Thymus (tissue), 11 donors: ENCODE results near the gene ZNF185. TPM values are rescaled to one million over a fixed set of nuclear protein-coding genes. Genes with fewer than 3 reads are reported as not detected.
A peak's percentile ranks its signal among the peaks of the same experiment; 100 is the strongest.

ENCODE experiments used
- DNase-seq, 9 donors: peaks; one replicate each; pipeline ENCODE4 v3.0.0-alpha.2; 2013; ENCODE audit warnings: low spot score in 9 of 9, low read depth in 6 of 9, missing footprints in 1 of 9
- H3K27ac ChIP-seq, 2 donors: one replicate each; pipeline ENCODE4 v1.5.1; 2013; ENCODE audit warnings: control low read depth in 1 of 2, low read depth in 1 of 2, low read length in 1 of 2, mild to moderate bottlenecking in 1 of 2, moderate library complexity in 1 of 2
- H3K27me3 ChIP-seq, 2 donors: one replicate each; pipeline ENCODE4 v1.5.1; 2013; ENCODE audit warnings: low read length in 1 of 2; ENCODE audit not compliant: control insufficient read depth in 2 of 2, insufficient read depth in 1 of 2
- H3K36me3 ChIP-seq, 2 donors: one replicate each; pipeline ENCODE4 v1.5.1; 2013; ENCODE audit warnings: low read length in 1 of 2, mild to moderate bottlenecking in 1 of 2, moderate library complexity in 1 of 2; ENCODE audit not compliant: control insufficient read depth in 2 of 2, insufficient read depth in 2 of 2
- H3K4me1 ChIP-seq, 2 donors: one replicate each; pipeline ENCODE4 v1.5.1; 2013; ENCODE audit warnings: low read length in 2 of 2; ENCODE audit not compliant: control insufficient read depth in 2 of 2, insufficient read depth in 2 of 2
- H3K4me3 ChIP-seq, 2 donors: one replicate each; pipeline ENCODE4 v1.5.1; 2013; ENCODE audit warnings: low read length in 2 of 2, control low read depth in 1 of 2, mild to moderate bottlenecking in 1 of 2
- H3K9me3 ChIP-seq, 2 donors: one replicate each; pipeline ENCODE4 v1.5.1; 2013; ENCODE audit warnings: low read length in 1 of 2, mild to moderate bottlenecking in 1 of 2; ENCODE audit not compliant: control insufficient read depth in 2 of 2, insufficient read depth in 1 of 2
- WGBS: extraction: QIAGEN DNeasy Blood & Tissue Kit; methylation state at CpG from one replicate; pipeline ENCODE4 v1.1.7; 2013; 5-methylcytosine and 5-hydroxymethylcytosine counted together
- polyA plus RNA-seq: library from polyadenylated mRNA; stranded (reverse); fragments of 200-250 nt; gene quantifications from one replicate; pipeline ENCODE4 v1.2.3, GENCODE V29; 2013
- total RNA-seq: library from RNA; stranded (reverse); fragments of 120-200 nt; gene quantifications from one replicate; pipeline ENCODE4 v1.2.4, GENCODE V29; 2013
- donor health status: healthy.

ZNF185 gene
- total and polyA plus RNA-seq, 2 donors = 1.5 to 5.9 TPM

DNA sequence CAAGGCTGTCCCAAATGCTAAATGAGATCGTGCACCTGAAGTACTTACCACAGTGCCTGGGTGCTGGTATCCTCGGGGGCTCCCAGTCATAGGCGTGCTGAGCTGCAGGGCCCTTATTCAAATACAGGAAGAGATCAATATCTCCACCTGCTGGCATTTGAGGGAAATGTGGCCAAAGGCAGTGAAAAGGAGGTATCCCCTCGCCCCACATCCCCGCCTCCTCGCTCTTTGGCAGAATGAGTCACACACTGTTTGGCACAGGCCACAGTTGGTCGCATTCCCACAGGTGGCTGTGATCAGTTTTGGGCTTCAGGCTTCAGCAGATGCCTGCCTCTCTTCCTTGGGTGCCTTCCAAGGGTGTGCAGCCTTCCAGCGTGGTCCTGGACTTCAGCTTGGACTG lies 28.4 kb downstream of the ZNF185 start:
- DNase-seq = peak in 4 of 9 donors; percentile 9 to 56 (median 21)
- H3K27ac ChIP-seq = no peak overlapping the region
- WGBS = 17% methylated on average over 8 of the region's 8 CpGs
- no peak overlapping the region for H3K4me3 ChIP-seq
- peaks cover 0 to 2% of the 10 kb centered on the region in 2 donors for H3K27me3 ChIP-seq
- no peaks in the 10 kb centered on the region for H3K36me3 ChIP-seq
- H3K4me1 ChIP-seq = peaks cover 0 to 3% of the 10 kb centered on the region in 2 donors
- H3K9me3 ChIP-seq = no peaks in the 10 kb centered on the region

- no peaks in the 10 kb centered on the region for H3K9me3 ChIP-seq
- WGBS = 94% methylated on average over 11 of the region's 11 CpGs
- peaks cover 0 to 3% of the 10 kb centered on the region in 2 donors for H3K4me1 ChIP-seq
- H3K27me3 ChIP-seq = peaks cover 0 to 2% of the 10 kb centered on the region in 2 donors
- no peak overlapping the region for H3K27ac ChIP-seq
- H3K4me3 ChIP-seq = no peak overlapping the region
- no peaks in the 10 kb centered on the region for H3K36me3 ChIP-seq
- DNase-seq = no peak
Observed at GRCh38 chrX:152926923-152927322, 29.1 kb downstream of the ZNF185 start.

GRCh38 chrX:152927858-152928760 lies 30.2 kb downstream of the ZNF185 start:
- Histone ChIP-seq H3K9me3 (no peaks in the 10 kb centered on the region), H3K4me1 (peaks cover 0 to 3% of the 10 kb centered on the region in 2 donors), H3K4me3 (no peak overlapping the region), H3K36me3 (no peaks in the 10 kb centered on the region), H3K27me3 (peaks cover 0 to 2% of the 10 kb centered on the region in 2 donors), H3K27ac (no peak overlapping the region)
- no peak for DNase-seq
- 95% methylated on average over 18 of the region's 18 CpGs for WGBS

GRCh38 chrX:152928761-152929400 lies 31.0 kb downstream of the ZNF185 start:
- no peak for DNase-seq
- WGBS = 93% methylated on average over 10 of the region's 10 CpGs

DNA sequence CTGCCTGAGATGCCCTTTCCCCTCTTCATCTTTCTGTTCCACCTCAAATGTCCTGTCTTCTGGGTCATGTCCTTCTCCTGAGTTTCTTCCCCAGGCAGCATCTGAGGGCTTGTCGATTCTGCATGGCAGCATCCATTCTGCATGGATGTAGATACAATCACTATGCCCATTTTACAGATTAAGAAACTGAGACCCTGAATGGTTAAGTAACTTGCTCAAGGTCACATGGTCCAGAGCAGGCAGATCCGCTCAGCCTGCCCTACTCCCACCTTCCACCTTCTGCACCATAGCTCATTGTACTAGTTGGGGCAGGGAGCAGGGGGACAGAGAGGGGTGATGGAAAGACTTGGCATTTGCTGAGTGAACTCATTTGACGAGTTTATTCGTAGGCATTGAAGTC lies 32.0 kb downstream of the ZNF185 start:
- H3K9me3 ChIP-seq = no peaks in the 10 kb centered on the region
- no peak for DNase-seq
- 91% methylated on average over 4 of the region's 4 CpGs for WGBS
- peaks cover 0 to 2% of the 10 kb centered on the region in 2 donors for H3K27me3 ChIP-seq
- H3K27ac ChIP-seq = no peak overlapping the region
- H3K36me3 ChIP-seq = no peaks in the 10 kb centered on the region
- no peak overlapping the region for H3K4me3 ChIP-seq
- no peaks in the 10 kb centered on the region for H3K4me1 ChIP-seq

More at GRCh38 chrX:152928761-152929400, 31.0 kb downstream of the ZNF185 start:
- Histone ChIP-seq H3K27me3 (peaks cover 0 to 2% of the 10 kb centered on the region in 2 donors), H3K36me3 (no peaks in the 10 kb centered on the region), H3K9me3 (no peaks in the 10 kb centered on the region), H3K4me1 (peaks cover 0 to under 1% of the 10 kb centered on the region in 2 donors), H3K4me3 (no peak overlapping the region), H3K27ac (no peak overlapping the region)

DNA sequence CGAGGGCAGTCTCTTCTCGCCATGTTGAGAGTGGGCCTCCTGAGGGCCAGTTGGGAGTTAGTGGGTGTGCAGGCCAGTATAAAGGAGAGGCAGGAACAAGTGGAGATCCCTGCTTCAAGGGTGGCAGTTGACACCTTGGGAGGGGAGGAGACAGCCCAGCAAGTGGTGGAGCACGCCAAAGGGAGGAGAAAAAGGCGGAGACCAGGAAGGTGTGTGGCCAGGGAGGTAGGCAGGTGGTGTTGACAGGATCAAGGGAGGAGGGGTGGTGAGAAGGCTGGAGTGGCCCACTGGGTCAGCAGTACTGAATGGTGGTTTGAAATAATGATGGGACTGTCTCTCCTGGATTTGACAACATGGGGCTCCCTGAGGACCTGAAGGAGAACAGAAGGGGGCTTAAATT lies 32.6 kb downstream of the ZNF185 start:
- no peak overlapping the region for H3K27ac ChIP-seq
- no peaks in the 10 kb centered on the region for H3K36me3 ChIP-seq
- WGBS = 90% methylated on average over 4 of the region's 4 CpGs
- no peak overlapping the region for H3K4me3 ChIP-seq
- no peaks in the 10 kb centered on the region for H3K4me1 ChIP-seq
- H3K27me3 ChIP-seq = peaks cover 0 to 2% of the 10 kb centered on the region in 2 donors
- DNase-seq = no peak
- H3K9me3 ChIP-seq = no peaks in the 10 kb centered on the region

DNA sequence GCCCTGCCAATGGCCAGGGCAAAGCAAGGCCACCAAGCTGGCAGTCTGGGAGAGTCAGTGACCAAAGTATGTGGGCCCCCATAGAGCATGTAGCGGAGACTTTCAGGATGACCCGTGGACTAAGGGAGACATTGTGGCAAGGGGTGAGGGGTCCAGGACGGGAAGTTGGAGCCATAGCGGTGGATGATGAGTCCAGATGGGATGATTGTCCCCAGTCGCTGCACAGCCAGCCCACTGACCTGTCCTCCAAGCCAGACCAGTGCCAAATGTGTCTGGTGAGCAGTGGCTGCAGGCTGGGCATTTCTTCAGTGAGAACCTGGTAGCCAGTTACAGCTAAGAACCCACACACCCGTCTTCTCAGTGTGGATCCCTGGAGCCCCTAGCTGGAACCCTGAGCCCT lies 34.3 kb downstream of the ZNF185 start:
- no peak for DNase-seq
- WGBS = over 99% methylated on average over 6 of the region's 6 CpGs
- H3K9me3 ChIP-seq = no peaks in the 10 kb centered on the region
- H3K36me3 ChIP-seq = no peaks in the 10 kb centered on the region
- H3K27ac ChIP-seq = no peak overlapping the region
- H3K27me3 ChIP-seq = no peaks in the 10 kb centered on the region
- no peaks in the 10 kb centered on the region for H3K4me1 ChIP-seq
- H3K4me3 ChIP-seq = no peak overlapping the region

- Histone ChIP-seq H3K9me3 (no peaks in the 10 kb centered on the region), H3K4me1 (no peaks in the 10 kb centered on the region), H3K4me3 (no peak overlapping the region), H3K27ac (no peak overlapping the region), H3K27me3 (no peaks in the 10 kb centered on the region), H3K36me3 (no peaks in the 10 kb centered on the region)
- WGBS = 95% methylated on average over 8 of the region's 8 CpGs
- no peak for DNase-seq
Observed at GRCh38 chrX:152932598-152933175, 34.8 kb downstream of the ZNF185 start.

DNA sequence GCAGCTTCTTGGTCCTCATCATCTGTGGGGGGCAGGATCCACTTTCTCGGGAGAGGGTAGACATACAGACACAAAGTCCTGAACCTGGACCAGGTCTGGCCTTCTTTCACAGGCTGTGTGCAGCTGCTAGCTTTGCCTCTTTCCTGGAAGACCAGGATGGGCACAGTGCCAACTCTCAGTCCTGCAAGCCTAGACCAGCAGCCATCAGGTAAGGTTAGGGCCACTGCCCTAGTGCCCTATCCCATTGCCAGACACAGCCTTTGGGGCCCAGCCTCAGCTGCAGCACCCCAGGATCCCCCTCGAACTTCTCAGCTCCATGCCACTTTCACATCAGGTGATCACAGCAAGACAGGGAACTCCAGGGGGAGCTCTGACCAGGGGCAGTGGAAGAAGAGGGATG lies 38.4 kb downstream of the ZNF185 start:
- Histone ChIP-seq H3K36me3 (no peaks in the 10 kb centered on the region), H3K9me3 (no peaks in the 10 kb centered on the region), H3K27ac (no peak overlapping the region), H3K27me3 (peaks cover 0 to 2% of the 10 kb centered on the region in 2 donors), H3K4me3 (no peak overlapping the region), H3K4me1 (no peaks in the 10 kb centered on the region)
- WGBS = 91% methylated on average over 2 of the region's 2 CpGs
- DNase-seq = no peak
